ENCODE results near the gene CABLES1.
"Not testable (repeated sequence)": the region's sequence is repeated elsewhere in the genome, so short reads cannot be mapped to it uniquely, and the experiment has no call there.

Gene CABLES1

GRCh38 chr18:23134780-23135549 lies at the start of gene CABLES1:
Gene CABLES1 (plus strand): TSS chr18:23135485. CDS start chr18:23135763, 278 bp downstream.
- H3K9me3 ChIP-seq (ENCODE audit: control insufficient read depth in 1 of 2, low read length in 2 of 2) = no peaks in the 10 kb centered on the region
- peaks cover 38 to 39% of the 10 kb centered on the region in 2 donors for H3K4me1 ChIP-seq (ENCODE audit: control insufficient read depth in 1 of 2, insufficient read depth in 2 of 2, low read length in 2 of 2)
- H3K27ac ChIP-seq (ENCODE audit: low read depth, low read length) = peak within 1 kb of the TSS; percentile 47
- peak within 1 kb of the TSS; percentile 65 to 68 for H3K9ac ChIP-seq (ENCODE audit: low read depth in 1 of 2, low read length in 2 of 2)
- H3K27me3 ChIP-seq (ENCODE audit: control insufficient read depth in 1 of 2, insufficient read depth in 2 of 2, low read length in 2 of 2) = peaks cover 0 to 3% of the 10 kb centered on the region in 2 donors
- peak within 1 kb of the TSS; percentile 76 to 78 for H3K4me3 ChIP-seq (ENCODE audit: low read depth in 1 of 2, low read length in 2 of 2)
- H3K36me3 ChIP-seq (ENCODE audit: control insufficient read depth in 1 of 2, insufficient read depth in 2 of 2, low read length in 2 of 2) = no peaks in the 10 kb centered on the region

- H3K4me1 ChIP-seq (ENCODE audit: control insufficient read depth in 1 of 2, insufficient read depth in 2 of 2, low read length in 2 of 2) = no peaks in the 10 kb centered on the region
- H3K9me3 ChIP-seq (ENCODE audit: control insufficient read depth in 1 of 2, low read length in 2 of 2) = no peaks in the 10 kb centered on the region
- no peaks in the 10 kb centered on the region for H3K36me3 ChIP-seq (ENCODE audit: control insufficient read depth in 1 of 2, insufficient read depth in 2 of 2, low read length in 2 of 2)
- no peak overlapping the region for H3K4me3 ChIP-seq (ENCODE audit: low read depth in 1 of 2, low read length in 2 of 2)
- H3K9ac ChIP-seq (ENCODE audit: low read depth in 1 of 2, low read length in 2 of 2) = no peak overlapping the region
- no peak overlapping the region for H3K27ac ChIP-seq (ENCODE audit: low read depth, low read length)
- peaks cover 0 to 5% of the 10 kb centered on the region in 2 donors for H3K27me3 ChIP-seq (ENCODE audit: control insufficient read depth in 1 of 2, insufficient read depth in 2 of 2, low read length in 2 of 2)
These were observed 47.9 kb upstream of the CABLES1 start for GRCh38 chr18:23087352-23087751.

GRCh38 chr18:23088310-23088709 lies 47.0 kb upstream of the CABLES1 start:
- Histone ChIP-seq H3K36me3 (ENCODE audit: control insufficient read depth in 1 of 2, insufficient read depth in 2 of 2, low read length in 2 of 2) (no peaks in the 10 kb centered on the region), H3K9ac (ENCODE audit: low read depth in 1 of 2, low read length in 2 of 2) (no peak overlapping the region), H3K27ac (ENCODE audit: low read depth, low read length) (no peak overlapping the region), H3K27me3 (ENCODE audit: control insufficient read depth in 1 of 2, insufficient read depth in 2 of 2, low read length in 2 of 2) (peaks cover 0 to 5% of the 10 kb centered on the region in 2 donors), H3K4me3 (ENCODE audit: low read depth in 1 of 2, low read length in 2 of 2) (no peak overlapping the region), H3K9me3 (ENCODE audit: control insufficient read depth in 1 of 2, low read length in 2 of 2) (no peaks in the 10 kb centered on the region), H3K4me1 (ENCODE audit: control insufficient read depth in 1 of 2, insufficient read depth in 2 of 2, low read length in 2 of 2) (no peaks in the 10 kb centered on the region)

GRCh38 chr18:23091017-23091993 lies 44.0 kb upstream of the CABLES1 start:
- H3K9ac ChIP-seq (ENCODE audit: low read depth in 1 of 2, low read length in 2 of 2); H3K36me3 ChIP-seq (ENCODE audit: control insufficient read depth in 1 of 2, insufficient read depth in 2 of 2, low read length in 2 of 2); H3K4me1 ChIP-seq (ENCODE audit: control insufficient read depth in 1 of 2, insufficient read depth in 2 of 2, low read length in 2 of 2); H3K4me3 ChIP-seq (ENCODE audit: low read depth in 1 of 2, low read length in 2 of 2); H3K27me3 ChIP-seq (ENCODE audit: control insufficient read depth in 1 of 2, insufficient read depth in 2 of 2, low read length in 2 of 2); H3K27ac ChIP-seq (ENCODE audit: low read depth, low read length); H3K9me3 ChIP-seq (ENCODE audit: control insufficient read depth in 1 of 2, low read length in 2 of 2): not testable (repeated sequence)

GRCh38 chr18:23092121-23092520 lies 43.2 kb upstream of the CABLES1 start:
- Histone ChIP-seq H3K27me3 (ENCODE audit: control insufficient read depth in 1 of 2, insufficient read depth in 2 of 2, low read length in 2 of 2) (no peaks in the 10 kb centered on the region), H3K9me3 (ENCODE audit: control insufficient read depth in 1 of 2, low read length in 2 of 2) (no peaks in the 10 kb centered on the region), H3K9ac (ENCODE audit: low read depth in 1 of 2, low read length in 2 of 2) (no peak overlapping the region), H3K4me3 (ENCODE audit: low read depth in 1 of 2, low read length in 2 of 2) (no peak overlapping the region), H3K36me3 (ENCODE audit: control insufficient read depth in 1 of 2, insufficient read depth in 2 of 2, low read length in 2 of 2) (no peaks in the 10 kb centered on the region), H3K27ac (ENCODE audit: low read depth, low read length) (no peak overlapping the region), H3K4me1 (ENCODE audit: control insufficient read depth in 1 of 2, insufficient read depth in 2 of 2, low read length in 2 of 2) (no peaks in the 10 kb centered on the region)

GRCh38 chr18:23093130-23093529 lies 42.2 kb upstream of the CABLES1 start:
- not testable (repeated sequence) for H3K9ac ChIP-seq (ENCODE audit: low read depth in 1 of 2, low read length in 2 of 2); H3K4me1 ChIP-seq (ENCODE audit: control insufficient read depth in 1 of 2, insufficient read depth in 2 of 2, low read length in 2 of 2); H3K27me3 ChIP-seq (ENCODE audit: control insufficient read depth in 1 of 2, insufficient read depth in 2 of 2, low read length in 2 of 2); H3K9me3 ChIP-seq (ENCODE audit: control insufficient read depth in 1 of 2, low read length in 2 of 2); H3K4me3 ChIP-seq (ENCODE audit: low read depth in 1 of 2, low read length in 2 of 2); H3K27ac ChIP-seq (ENCODE audit: low read depth, low read length); H3K36me3 ChIP-seq (ENCODE audit: control insufficient read depth in 1 of 2, insufficient read depth in 2 of 2, low read length in 2 of 2)

GRCh38 chr18:23093772-23094171 lies 41.5 kb upstream of the CABLES1 start:
- H3K4me1 ChIP-seq (ENCODE audit: control insufficient read depth in 1 of 2, insufficient read depth in 2 of 2, low read length in 2 of 2) = peaks cover 0 to 3% of the 10 kb centered on the region in 2 donors
- H3K4me3 ChIP-seq (ENCODE audit: low read depth in 1 of 2, low read length in 2 of 2) = no peak overlapping the region
- H3K27me3 ChIP-seq (ENCODE audit: control insufficient read depth in 1 of 2, insufficient read depth in 2 of 2, low read length in 2 of 2) = no peaks in the 10 kb centered on the region
- no peak overlapping the region for H3K9ac ChIP-seq (ENCODE audit: low read depth in 1 of 2, low read length in 2 of 2)
- H3K27ac ChIP-seq (ENCODE audit: low read depth, low read length) = no peak overlapping the region
- H3K9me3 ChIP-seq (ENCODE audit: control insufficient read depth in 1 of 2, low read length in 2 of 2) = no peaks in the 10 kb centered on the region
- H3K36me3 ChIP-seq (ENCODE audit: control insufficient read depth in 1 of 2, insufficient read depth in 2 of 2, low read length in 2 of 2) = no peaks in the 10 kb centered on the region

GRCh38 chr18:23094411-23095190 lies 40.7 kb upstream of the CABLES1 start:
- Histone ChIP-seq H3K27me3 (ENCODE audit: control insufficient read depth in 1 of 2, insufficient read depth in 2 of 2, low read length in 2 of 2) (no peaks in the 10 kb centered on the region), H3K4me1 (ENCODE audit: control insufficient read depth in 1 of 2, insufficient read depth in 2 of 2, low read length in 2 of 2) (peaks cover 3 to 5% of the 10 kb centered on the region in 2 donors), H3K27ac (ENCODE audit: low read depth, low read length) (no peak overlapping the region), H3K9me3 (ENCODE audit: control insufficient read depth in 1 of 2, low read length in 2 of 2) (no peaks in the 10 kb centered on the region), H3K36me3 (ENCODE audit: control insufficient read depth in 1 of 2, insufficient read depth in 2 of 2, low read length in 2 of 2) (no peaks in the 10 kb centered on the region), H3K4me3 (ENCODE audit: low read depth in 1 of 2, low read length in 2 of 2) (no peak overlapping the region), H3K9ac (ENCODE audit: low read depth in 1 of 2, low read length in 2 of 2) (no peak overlapping the region)

- Histone ChIP-seq H3K9me3 (ENCODE audit: control insufficient read depth in 1 of 2, low read length in 2 of 2) (no peaks in the 10 kb centered on the region), H3K27ac (ENCODE audit: low read depth, low read length) (no peak overlapping the region), H3K4me3 (ENCODE audit: low read depth in 1 of 2, low read length in 2 of 2) (no peak overlapping the region), H3K9ac (ENCODE audit: low read depth in 1 of 2, low read length in 2 of 2) (no peak overlapping the region), H3K36me3 (ENCODE audit: control insufficient read depth in 1 of 2, insufficient read depth in 2 of 2, low read length in 2 of 2) (no peaks in the 10 kb centered on the region), H3K27me3 (ENCODE audit: control insufficient read depth in 1 of 2, insufficient read depth in 2 of 2, low read length in 2 of 2) (no peaks in the 10 kb centered on the region), H3K4me1 (ENCODE audit: control insufficient read depth in 1 of 2, insufficient read depth in 2 of 2, low read length in 2 of 2) (peaks cover 6% of the 10 kb centered on the region in 2 donors)
These were observed 39.8 kb upstream of the CABLES1 start for GRCh38 chr18:23095463-23095862.
